HepG2 (cell line): ENCODE results near the gene ZFYVE28. TPM values are rescaled to one million over a fixed set of nuclear protein-coding genes. Genes with fewer than 3 reads are reported as not detected.

Experiments
- CBX5 ChIP-seq: sonication (generic); formaldehyde crosslinking; IDR thresholded peaks from 2 replicates; pipeline ENCODE4 v1.4.0; 2020; ENCODE audit warnings: missing genetic modification reagents, borderline replicate concordance
- CREB3 ChIP-seq: sonication (generic); formaldehyde crosslinking; IDR thresholded peaks from 2 replicates; pipeline ENCODE4 v1.5.0; 2020; ENCODE audit warnings: missing genetic modification reagents
- FOSL1 ChIP-seq: sonication (generic); formaldehyde crosslinking; IDR thresholded peaks from 2 replicates; pipeline ENCODE4 v1.9.0; 2021; ENCODE audit warnings: missing genetic modification reagents, borderline replicate concordance
- HBP1 ChIP-seq: IDR thresholded peaks from 2 replicates; pipeline ENCODE4 v1.6.1; 2016; ENCODE audit warnings: low read depth, control low read depth
- MEIS2 ChIP-seq: sonication (generic); formaldehyde crosslinking; IDR thresholded peaks from 2 replicates; pipeline ENCODE4 v1.9.0; 2021; ENCODE audit warnings: mild to moderate bottlenecking, missing genetic modification reagents
- MTF1 ChIP-seq: sonication (generic); formaldehyde crosslinking; IDR thresholded peaks from 2 replicates; pipeline ENCODE4 v1.5.0; 2020; ENCODE audit warnings: missing genetic modification reagents
- MYC ChIP-seq: sonication (generic); formaldehyde crosslinking; IDR thresholded peaks from 2 replicates; pipeline ENCODE4 v1.9.0; 2021; ENCODE audit warnings: missing genetic modification reagents, borderline replicate concordance
- POLR2AphosphoS2 ChIP-seq: IDR thresholded peaks from 2 replicates; pipeline ENCODE4 v1.6.1; 2011; ENCODE audit warnings: low read depth, low read length, improper control_type of control experiment
- RFX1 ChIP-seq: fragments of 450-650 bp; IDR thresholded peaks from 2 replicates; pipeline ENCODE4 v1.6.1; 2017
- SMARCC2 ChIP-seq: fragments of 450-650 bp; IDR thresholded peaks from 2 replicates; pipeline ENCODE4 v1.6.1; 2017; ENCODE audit warnings: antibody characterized with exemption, mild to moderate bottlenecking
- TEAD3 ChIP-seq: optimal IDR thresholded peaks from 2 replicates; pipeline ENCODE3; 2016; ENCODE audit warnings: borderline replicate concordance
- ZMYM4 ChIP-seq: sonication (generic); formaldehyde crosslinking; IDR thresholded peaks from 2 replicates; pipeline ENCODE4 v1.8.1; 2023; ENCODE audit warnings: mild to moderate bottlenecking, missing genetic modification reagents
- ZNF367 ChIP-seq: sonication (generic); formaldehyde crosslinking; IDR thresholded peaks from 2 replicates; pipeline ENCODE4 v1.4.0; 2020; ENCODE audit warnings: missing genetic modification reagents, borderline replicate concordance
- ZNF572 ChIP-seq: sonication (generic); formaldehyde crosslinking; IDR thresholded peaks from 2 replicates; pipeline ENCODE4 v1.5.1; 2020; ENCODE audit warnings: mild to moderate bottlenecking, missing genetic modification reagents
- ZNF709 ChIP-seq: sonication (generic); formaldehyde crosslinking; IDR thresholded peaks from 2 replicates; pipeline ENCODE4 v1.5.0; 2020; ENCODE audit warnings: mild to moderate bottlenecking, missing genetic modification reagents
- polyA plus RNA-seq, 8 experiments: library from polyadenylated mRNA; depleted of rRNA in 3 of 8; stranded (reverse) in 7 of 8; unstranded in 1 of 8; fragments of >200 nt; fragmentation: Illumina TruSeq in 4 of 8; extraction: Trizol in 4 of 8; gene quantifications; 2 replicates each; pipeline versions ENCODE4 v1.2.1 to v1.2.3, GENCODE V29; 2011 to 2016; ENCODE audit warnings: low read depth in 4 of 8, missing spikeins in 1 of 8, mixed read lengths in 1 of 8; ENCODE audit not compliant: insufficient read depth in 1 of 8
- total RNA-seq, 5 experiments: library from RNA; depleted of rRNA; stranded (reverse); fragments of >200 nt; fragmentation: Illumina TruSeq; extraction: Trizol; gene quantifications; 2 replicates each; pipeline ENCODE4 v1.2.3, GENCODE V29; 2016; ENCODE audit warnings: low read depth in 1 of 5
- TF ChIP-seq, protein P1 (sequence below): sonication (generic); formaldehyde crosslinking; conservative IDR thresholded peaks from 2 replicates; pipeline ENCODE4 v1.4.0; 2020; ENCODE audit warnings: mild to moderate bottlenecking, missing genetic modification reagents, moderate library complexity
- TF ChIP-seq, protein P2 (sequence below): sonication (generic); formaldehyde crosslinking; IDR thresholded peaks from 2 replicates; pipeline ENCODE4 v1.5.1; 2020; ENCODE audit warnings: mild to moderate bottlenecking, missing genetic modification reagents, borderline replicate concordance

Gene ZFYVE28
- total and polyA plus RNA-seq, 2 of the 13 experiments (the other 11 are each of a cell fraction or from before 2014, with no cell fraction given) = 0.12 to 0.22 TPM

DNA sequence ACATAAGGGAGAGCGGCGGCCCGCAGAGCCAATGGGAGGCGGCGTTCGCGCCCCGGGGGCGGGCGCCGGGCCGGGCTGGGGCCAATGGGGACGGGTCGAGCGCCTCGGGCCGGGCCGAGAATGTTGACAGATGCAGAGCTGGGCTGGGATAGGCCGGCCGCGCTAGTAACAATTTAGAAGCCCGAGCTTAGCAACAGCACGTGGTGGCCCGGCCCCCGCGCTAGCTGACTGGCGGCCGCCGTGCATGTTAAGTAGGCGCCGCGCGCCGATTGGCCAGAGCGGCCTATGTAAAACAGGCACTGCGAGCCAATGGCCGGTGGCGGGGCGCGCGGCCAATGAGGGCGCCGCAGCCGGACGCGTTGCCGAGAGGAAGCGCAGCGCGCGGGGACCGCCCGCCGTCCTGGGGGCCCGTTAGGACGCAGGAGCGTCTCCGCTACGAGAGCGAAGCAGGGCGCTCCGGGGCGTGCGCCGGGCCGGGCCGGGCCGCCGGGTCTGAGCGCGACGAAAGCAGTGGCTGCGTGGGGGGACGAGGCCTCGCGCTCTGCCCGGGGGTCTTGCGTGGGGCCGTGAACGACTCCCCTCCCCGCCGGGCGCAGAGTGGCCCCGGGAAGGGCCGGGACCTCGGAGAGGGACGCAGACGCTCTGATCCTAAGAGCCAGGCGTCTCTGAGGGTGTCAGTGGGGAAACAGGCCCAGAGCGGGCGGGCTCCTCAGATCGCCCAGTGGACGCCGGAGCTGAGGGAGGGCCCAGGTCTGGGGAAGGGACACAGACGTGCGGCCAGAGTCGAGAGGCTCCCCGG, 156.1 kb downstream of the ZFYVE28 start (continued):
- TF ChIP-seq MYC (peak; percentile 52; the same call in 1 of the 2 replicates), HBP1 (CRISPR knock-in tag) (no peak; the same call in 1 of the 2 replicates), SMARCC2 (no peak), TEAD3 (no peak), RFX1 (peak; percentile 60; the same call in 1 of the 2 replicates), CREB3 (CRISPR knock-in tag) (0 out of 2 replicates have a peak, but pooled peaks have one; percentile 23), ZNF572 (CRISPR knock-in tag) (no peak), ZNF709 (CRISPR knock-in tag) (peak; percentile 57; the same call in 1 of the 2 replicates), MEIS2 (CRISPR knock-in tag) (peak; percentile 25), FOSL1 (CRISPR knock-in tag) (no peak), ZMYM4 (CRISPR knock-in tag) (peak; percentile 81), CBX5 (no peak), MTF1 (CRISPR knock-in tag) (no peak), POLR2AphosphoS2 (no peak), ZNF367 (CRISPR knock-in tag) (peak; percentile 41; the same call in 1 of the 2 replicates)
- TF ChIP-seq, protein P1, sequence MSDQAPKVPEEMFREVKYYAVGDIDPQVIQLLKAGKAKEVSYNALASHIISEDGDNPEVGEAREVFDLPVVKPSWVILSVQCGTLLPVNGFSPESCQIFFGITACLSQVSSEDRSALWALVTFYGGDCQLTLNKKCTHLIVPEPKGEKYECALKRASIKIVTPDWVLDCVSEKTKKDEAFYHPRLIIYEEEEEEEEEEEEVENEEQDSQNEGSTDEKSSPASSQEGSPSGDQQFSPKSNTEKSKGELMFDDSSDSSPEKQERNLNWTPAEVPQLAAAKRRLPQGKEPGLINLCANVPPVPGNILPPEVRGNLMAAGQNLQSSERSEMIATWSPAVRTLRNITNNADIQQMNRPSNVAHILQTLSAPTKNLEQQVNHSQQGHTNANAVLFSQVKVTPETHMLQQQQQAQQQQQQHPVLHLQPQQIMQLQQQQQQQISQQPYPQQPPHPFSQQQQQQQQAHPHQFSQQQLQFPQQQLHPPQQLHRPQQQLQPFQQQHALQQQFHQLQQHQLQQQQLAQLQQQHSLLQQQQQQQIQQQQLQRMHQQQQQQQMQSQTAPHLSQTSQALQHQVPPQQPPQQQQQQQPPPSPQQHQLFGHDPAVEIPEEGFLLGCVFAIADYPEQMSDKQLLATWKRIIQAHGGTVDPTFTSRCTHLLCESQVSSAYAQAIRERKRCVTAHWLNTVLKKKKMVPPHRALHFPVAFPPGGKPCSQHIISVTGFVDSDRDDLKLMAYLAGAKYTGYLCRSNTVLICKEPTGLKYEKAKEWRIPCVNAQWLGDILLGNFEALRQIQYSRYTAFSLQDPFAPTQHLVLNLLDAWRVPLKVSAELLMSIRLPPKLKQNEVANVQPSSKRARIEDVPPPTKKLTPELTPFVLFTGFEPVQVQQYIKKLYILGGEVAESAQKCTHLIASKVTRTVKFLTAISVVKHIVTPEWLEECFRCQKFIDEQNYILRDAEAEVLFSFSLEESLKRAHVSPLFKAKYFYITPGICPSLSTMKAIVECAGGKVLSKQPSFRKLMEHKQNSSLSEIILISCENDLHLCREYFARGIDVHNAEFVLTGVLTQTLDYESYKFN (CRISPR knock-in tag) = peak; percentile 24; the same call in 1 of the 2 replicates
- TF ChIP-seq, protein P2, sequence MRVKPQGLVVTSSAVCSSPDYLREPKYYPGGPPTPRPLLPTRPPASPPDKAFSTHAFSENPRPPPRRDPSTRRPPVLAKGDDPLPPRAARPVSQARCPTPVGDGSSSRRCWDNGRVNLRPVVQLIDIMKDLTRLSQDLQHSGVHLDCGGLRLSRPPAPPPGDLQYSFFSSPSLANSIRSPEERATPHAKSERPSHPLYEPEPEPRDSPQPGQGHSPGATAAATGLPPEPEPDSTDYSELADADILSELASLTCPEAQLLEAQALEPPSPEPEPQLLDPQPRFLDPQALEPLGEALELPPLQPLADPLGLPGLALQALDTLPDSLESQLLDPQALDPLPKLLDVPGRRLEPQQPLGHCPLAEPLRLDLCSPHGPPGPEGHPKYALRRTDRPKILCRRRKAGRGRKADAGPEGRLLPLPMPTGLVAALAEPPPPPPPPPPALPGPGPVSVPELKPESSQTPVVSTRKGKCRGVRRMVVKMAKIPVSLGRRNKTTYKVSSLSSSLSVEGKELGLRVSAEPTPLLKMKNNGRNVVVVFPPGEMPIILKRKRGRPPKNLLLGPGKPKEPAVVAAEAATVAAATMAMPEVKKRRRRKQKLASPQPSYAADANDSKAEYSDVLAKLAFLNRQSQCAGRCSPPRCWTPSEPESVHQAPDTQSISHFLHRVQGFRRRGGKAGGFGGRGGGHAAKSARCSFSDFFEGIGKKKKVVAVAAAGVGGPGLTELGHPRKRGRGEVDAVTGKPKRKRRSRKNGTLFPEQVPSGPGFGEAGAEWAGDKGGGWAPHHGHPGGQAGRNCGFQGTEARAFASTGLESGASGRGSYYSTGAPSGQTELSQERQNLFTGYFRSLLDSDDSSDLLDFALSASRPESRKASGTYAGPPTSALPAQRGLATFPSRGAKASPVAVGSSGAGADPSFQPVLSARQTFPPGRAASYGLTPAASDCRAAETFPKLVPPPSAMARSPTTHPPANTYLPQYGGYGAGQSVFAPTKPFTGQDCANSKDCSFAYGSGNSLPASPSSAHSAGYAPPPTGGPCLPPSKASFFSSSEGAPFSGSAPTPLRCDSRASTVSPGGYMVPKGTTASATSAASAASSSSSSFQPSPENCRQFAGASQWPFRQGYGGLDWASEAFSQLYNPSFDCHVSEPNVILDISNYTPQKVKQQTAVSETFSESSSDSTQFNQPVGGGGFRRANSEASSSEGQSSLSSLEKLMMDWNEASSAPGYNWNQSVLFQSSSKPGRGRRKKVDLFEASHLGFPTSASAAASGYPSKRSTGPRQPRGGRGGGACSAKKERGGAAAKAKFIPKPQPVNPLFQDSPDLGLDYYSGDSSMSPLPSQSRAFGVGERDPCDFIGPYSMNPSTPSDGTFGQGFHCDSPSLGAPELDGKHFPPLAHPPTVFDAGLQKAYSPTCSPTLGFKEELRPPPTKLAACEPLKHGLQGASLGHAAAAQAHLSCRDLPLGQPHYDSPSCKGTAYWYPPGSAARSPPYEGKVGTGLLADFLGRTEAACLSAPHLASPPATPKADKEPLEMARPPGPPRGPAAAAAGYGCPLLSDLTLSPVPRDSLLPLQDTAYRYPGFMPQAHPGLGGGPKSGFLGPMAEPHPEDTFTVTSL (CRISPR knock-in tag) = no peak
